Activated B cell treated with CpG ODN at 0.5 μM for 24 hours (primary cell): ENCODE measurements around the gene TMEM30B. TPM values are rescaled to one million over a fixed set of nuclear protein-coding genes. Genes with fewer than 3 reads are reported as not detected.
"Not testable (repeated sequence)": the region's sequence is repeated elsewhere in the genome, so short reads cannot be mapped to it uniquely, and the experiment has no call there.

Experiments used
- ATAC-seq: fragments of 200-7000 bp; cut with Tn5 transposase; one replicate; pipeline ENCODE4 v1.10.0; 2021; ENCODE audit warnings: low read depth, mild to moderate bottlenecking, moderate library complexity
- CTCF ChIA-PET: fragments of 350-600 bp; sonication (Branson Sonifier 250); formaldehyde crosslinking; loops from one replicate; lab custom pipeline; 2021; ENCODE audit warnings: antibody characterized with exemption; lab: Charles Lee
- POLR2A ChIA-PET: fragments of 350-600 bp; sonication (Branson Sonifier 250); formaldehyde crosslinking; loops from one replicate; lab custom pipeline; 2021; ENCODE audit warnings: antibody characterized with exemption; lab: Charles Lee
- DNase-seq: peaks from one replicate; pipeline ENCODE4 v3.0.0; 2022
- H3K27ac Mint-ChIP-seq: one replicate; pipeline ENCODE4 v1.8.0; 2020; ENCODE audit warnings: mixed read lengths
- H3K27me3 Mint-ChIP-seq: one replicate; pipeline ENCODE4 v1.8.0; 2021; ENCODE audit warnings: mixed read lengths
- H3K36me3 Mint-ChIP-seq: one replicate; pipeline ENCODE4 v1.8.0; 2021; ENCODE audit warnings: low read depth, mixed read lengths
- H3K4me1 Mint-ChIP-seq: one replicate; pipeline ENCODE4 v1.8.0; 2021; ENCODE audit warnings: mixed read lengths
- H3K4me3 Mint-ChIP-seq: one replicate; pipeline ENCODE4 v1.8.0; 2020; ENCODE audit warnings: mild to moderate bottlenecking, mixed read lengths
- H3K9me3 Mint-ChIP-seq: one replicate; pipeline ENCODE4 v1.8.0; 2020; ENCODE audit warnings: mixed read lengths
- intact Hi-C: fragments of 100-400 bp; cut with micrococcal nuclease; formaldehyde crosslinking; loops from one replicate; pipeline ENCODE4 v1.15.1; 2024
- total RNA-seq: library from RNA; stranded (reverse); gene quantifications from 2 replicates; pipeline ENCODE4 v1.2.3, GENCODE V29; 2022
- TF ChIP-seq, protein P1 (sequence below): fragments of 200-600 bp; IDR thresholded peaks from one replicate; pipeline ENCODE4 v1.8.0; 2022; ENCODE audit warnings: antibody characterized with exemption, mild to moderate bottlenecking

Gene TMEM30B
- total RNA-seq, 1 donor from 2014 or later, result not detected

DNA sequence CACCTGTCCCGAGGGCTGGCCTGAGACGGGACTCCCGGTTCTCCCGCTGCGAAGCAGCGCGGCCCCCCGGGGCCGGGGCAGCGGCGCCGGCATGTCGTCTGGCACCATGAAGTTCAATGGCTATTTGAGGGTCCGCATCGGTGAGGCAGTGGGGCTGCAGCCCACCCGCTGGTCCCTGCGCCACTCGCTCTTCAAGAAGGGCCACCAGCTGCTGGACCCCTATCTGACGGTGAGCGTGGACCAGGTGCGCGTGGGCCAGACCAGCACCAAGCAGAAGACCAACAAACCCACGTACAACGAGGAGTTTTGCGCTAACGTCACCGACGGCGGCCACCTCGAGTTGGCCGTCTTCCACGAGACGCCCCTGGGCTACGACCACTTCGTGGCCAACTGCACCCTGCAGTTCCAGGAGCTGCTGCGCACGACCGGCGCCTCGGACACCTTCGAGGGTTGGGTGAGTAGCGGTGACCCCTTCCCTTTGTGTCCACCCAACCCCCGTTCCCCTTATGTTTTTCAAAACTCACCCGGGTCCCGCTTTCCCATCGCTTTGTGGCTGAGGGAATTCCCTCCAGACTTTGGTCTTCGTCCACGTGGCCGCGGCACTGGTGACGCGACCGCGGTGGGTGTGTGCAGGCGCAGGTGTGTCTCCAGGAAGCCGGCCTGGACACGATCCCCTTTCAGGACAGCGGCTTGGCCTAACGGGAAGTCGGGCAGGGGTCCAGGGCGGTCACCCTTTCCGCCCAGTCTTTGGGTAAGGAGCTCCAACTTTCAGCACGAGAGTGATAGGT, 41.1 kb upstream of the TMEM30B start:
- Mint-ChIP-seq H3K36me3 (no peaks in the 10 kb centered on the region), H3K4me3 (peak overlapping the region; percentile 87), H3K27ac (peak overlapping the region; percentile 47), H3K9me3 (no peaks in the 10 kb centered on the region), H3K4me1 (peaks cover 17% of the 10 kb centered on the region), H3K27me3 (peaks cover 6% of the 10 kb centered on the region)
- CTCF ChIA-PET, result no interaction called here
- POLR2A ChIA-PET, result interaction anchor here (1.5 kb wide), 1 partner anchor 66 kb away, joined by 4 read pairs; no protein-coding TSS in a partner anchor
- ATAC-seq (no peak), DNase-seq (no peak)
- intact Hi-C loops, result loop anchor here (2.0 to 10.0 kb wide), 3 partner anchors 67 to 433 kb away; no protein-coding TSS in a partner anchor
- TF ChIP-seq, protein P1, sequence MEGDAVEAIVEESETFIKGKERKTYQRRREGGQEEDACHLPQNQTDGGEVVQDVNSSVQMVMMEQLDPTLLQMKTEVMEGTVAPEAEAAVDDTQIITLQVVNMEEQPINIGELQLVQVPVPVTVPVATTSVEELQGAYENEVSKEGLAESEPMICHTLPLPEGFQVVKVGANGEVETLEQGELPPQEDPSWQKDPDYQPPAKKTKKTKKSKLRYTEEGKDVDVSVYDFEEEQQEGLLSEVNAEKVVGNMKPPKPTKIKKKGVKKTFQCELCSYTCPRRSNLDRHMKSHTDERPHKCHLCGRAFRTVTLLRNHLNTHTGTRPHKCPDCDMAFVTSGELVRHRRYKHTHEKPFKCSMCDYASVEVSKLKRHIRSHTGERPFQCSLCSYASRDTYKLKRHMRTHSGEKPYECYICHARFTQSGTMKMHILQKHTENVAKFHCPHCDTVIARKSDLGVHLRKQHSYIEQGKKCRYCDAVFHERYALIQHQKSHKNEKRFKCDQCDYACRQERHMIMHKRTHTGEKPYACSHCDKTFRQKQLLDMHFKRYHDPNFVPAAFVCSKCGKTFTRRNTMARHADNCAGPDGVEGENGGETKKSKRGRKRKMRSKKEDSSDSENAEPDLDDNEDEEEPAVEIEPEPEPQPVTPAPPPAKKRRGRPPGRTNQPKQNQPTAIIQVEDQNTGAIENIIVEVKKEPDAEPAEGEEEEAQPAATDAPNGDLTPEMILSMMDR, result no peak

DNA sequence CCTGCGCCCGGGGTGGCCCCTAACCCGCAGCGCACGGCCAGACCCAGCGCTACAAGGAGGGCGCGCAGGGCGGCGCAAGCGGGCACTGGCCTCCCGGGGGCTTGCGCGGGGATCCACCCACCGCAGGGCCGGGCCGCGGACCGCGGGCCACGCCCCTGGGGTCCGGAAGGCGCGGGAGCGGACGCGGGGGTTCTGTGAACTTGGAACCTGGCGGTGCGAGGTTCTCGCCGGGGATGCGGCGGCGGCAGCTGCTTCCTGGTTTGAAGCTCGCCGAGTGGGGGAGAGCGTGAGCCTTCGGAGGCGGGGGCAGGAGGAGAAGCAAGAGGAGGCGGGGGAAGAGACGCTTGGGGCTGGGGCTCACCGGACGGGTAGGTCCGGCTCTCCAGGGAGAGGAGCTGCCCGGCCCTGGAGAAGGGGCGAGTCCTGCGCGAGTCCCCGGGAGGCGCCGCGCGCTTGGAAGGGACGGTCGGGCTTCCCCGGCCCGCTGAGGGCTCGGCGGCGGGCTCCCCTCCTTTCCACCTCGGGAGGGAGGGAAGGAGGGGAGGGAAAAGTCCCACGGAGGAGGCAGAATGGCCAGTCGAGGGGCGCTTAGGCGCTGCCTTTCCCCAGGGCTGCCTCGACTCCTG, 40.4 kb upstream of the TMEM30B start, which contains the start of gene PRKCH:
Gene PRKCH, plus strand, starts transcription at position 195 of the 626 bp plus-strand sequence. CDS start 523 bp downstream, outside the sequence.
- H3K27me3 Mint-ChIP-seq, result peaks cover 6% of the 10 kb centered on the region
- H3K4me1 Mint-ChIP-seq, result peaks cover 17% of the 10 kb centered on the region
- H3K27ac Mint-ChIP-seq, result peak within 1 kb of the TSS; percentile 72
- TF ChIP-seq, protein P1, result no peak
- peak within 1 kb of the TSS; percentile 87 for H3K4me3 Mint-ChIP-seq
- H3K36me3 Mint-ChIP-seq, result no peaks in the 10 kb centered on the region
- intact Hi-C loops, result loop anchor here (2.0 to 10.0 kb wide), 3 partner anchors 67 to 433 kb away; no protein-coding TSS in a partner anchor
- ATAC-seq, result peak; percentile 82
- peak; percentile 42 for DNase-seq
- H3K9me3 Mint-ChIP-seq, result no peaks in the 10 kb centered on the region
- ChIA-PET CTCF (no interaction called here), POLR2A (interaction anchor here (1.5 kb wide), 1 partner anchor 67 kb away, joined by 4 read pairs; no protein-coding TSS in a partner anchor)

DNA sequence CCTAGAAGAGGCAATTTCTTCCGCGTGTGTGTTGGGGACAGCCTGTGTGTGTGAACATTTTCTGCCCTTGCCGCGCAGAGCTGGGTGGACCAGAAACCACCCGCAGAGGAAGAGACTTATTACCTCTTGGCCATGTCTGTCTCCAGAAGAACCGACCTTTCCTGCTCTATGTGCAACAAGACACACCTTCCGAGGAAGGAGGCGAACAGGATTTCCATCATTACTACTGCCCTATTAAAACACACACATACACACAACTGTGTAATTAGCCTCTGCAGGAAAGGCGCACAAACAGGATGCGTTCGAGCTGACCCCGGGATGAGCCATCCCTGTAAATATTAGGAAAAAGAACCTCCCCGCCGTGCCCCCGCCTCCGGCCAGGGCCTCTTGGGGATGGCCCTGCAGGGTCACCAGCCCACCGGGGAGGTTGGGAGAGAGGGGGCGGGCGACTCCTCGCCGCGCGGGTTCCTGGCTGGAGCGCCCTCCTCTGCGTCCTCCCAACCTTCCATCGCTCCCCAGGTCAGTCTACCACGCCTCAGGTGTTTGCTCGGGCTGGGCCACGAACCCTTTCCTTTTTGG, 39.8 kb upstream of the TMEM30B start:
- Mint-ChIP-seq H3K4me3 (peak overlapping the region; percentile 87), H3K36me3 (no peaks in the 10 kb centered on the region), H3K4me1 (peaks cover 17% of the 10 kb centered on the region), H3K9me3 (no peaks in the 10 kb centered on the region), H3K27me3 (peaks cover 6% of the 10 kb centered on the region), H3K27ac (no peak overlapping the region)
- no peak for ATAC-seq
- intact Hi-C loops, result loop anchor here (5.0 to 10.0 kb wide), 2 partner anchors 116 to 434 kb away; no protein-coding TSS in a partner anchor
- TF ChIP-seq, protein P1, result no peak
- CTCF ChIA-PET, result no interaction called here
- no peak for DNase-seq
- POLR2A ChIA-PET, result interaction anchor here (1.5 kb wide), 1 partner anchor 67 kb away, joined by 4 read pairs; no protein-coding TSS in a partner anchor

DNA sequence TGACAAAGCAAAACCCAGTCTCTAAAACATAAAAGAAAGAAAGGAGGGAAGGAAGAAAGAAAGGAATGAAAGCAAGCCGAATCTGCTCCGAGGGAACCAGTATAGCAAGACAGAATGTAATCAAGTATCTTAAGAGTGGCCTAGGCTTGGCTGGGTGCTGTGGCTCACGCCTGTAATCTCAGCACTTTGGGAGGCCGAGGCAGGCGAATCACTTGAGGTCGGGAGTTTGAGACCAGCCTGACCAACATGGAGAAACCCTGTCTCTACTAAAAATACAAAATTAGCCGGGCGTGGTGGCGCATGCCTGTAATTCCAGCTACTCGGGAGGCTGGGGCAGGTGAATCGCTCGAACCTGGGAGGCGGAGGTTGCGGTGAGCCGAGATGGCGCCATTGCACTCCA, 39.0 kb upstream of the TMEM30B start:
- intact Hi-C loops, result loop anchor here (5.0 to 10.0 kb wide), 2 partner anchors 117 to 435 kb away; no protein-coding TSS in a partner anchor
- ATAC-seq, POLR2A ChIA-PET, H3K4me3 Mint-ChIP-seq, H3K27me3 Mint-ChIP-seq, H3K27ac Mint-ChIP-seq, CTCF ChIA-PET, DNase-seq, H3K36me3 Mint-ChIP-seq, H3K9me3 Mint-ChIP-seq: not testable (repeated sequence)
- peaks cover 17% of the 10 kb centered on the region for H3K4me1 Mint-ChIP-seq

DNA sequence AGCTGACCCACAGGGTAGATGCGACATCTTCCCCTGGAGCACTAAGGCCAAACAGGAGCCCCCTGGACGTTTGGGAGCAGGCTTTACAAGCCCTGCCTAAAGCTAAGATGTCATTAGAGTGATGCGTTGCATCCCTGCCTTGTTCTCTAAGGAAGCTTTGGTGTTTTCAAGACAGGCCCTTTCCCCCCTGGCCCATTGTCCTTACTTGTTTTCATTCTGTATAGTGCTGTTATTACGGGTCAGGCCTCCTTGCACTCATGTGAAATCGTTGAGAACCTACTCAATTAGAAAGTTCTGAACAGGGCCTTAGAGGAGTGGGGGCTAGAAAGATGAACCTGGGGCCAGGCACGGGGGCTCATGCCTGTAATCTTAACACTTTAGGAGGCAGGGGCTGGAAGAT, 38.6 kb upstream of the TMEM30B start:
- no peaks in the 10 kb centered on the region for H3K36me3 Mint-ChIP-seq
- no peak overlapping the region for H3K4me3 Mint-ChIP-seq
- H3K27ac Mint-ChIP-seq, result no peak overlapping the region
- no peaks in the 10 kb centered on the region for H3K9me3 Mint-ChIP-seq
- intact Hi-C loops, result loop anchor here (5.0 to 10.0 kb wide), 2 partner anchors 118 to 435 kb away; no protein-coding TSS in a partner anchor
- H3K4me1 Mint-ChIP-seq, result peaks cover 17% of the 10 kb centered on the region
- H3K27me3 Mint-ChIP-seq, result peaks cover 6% of the 10 kb centered on the region
- DNase-seq, result no peak
- TF ChIP-seq, protein P1, result no peak
- ChIA-PET CTCF (no interaction called here), POLR2A (no interaction called here)
- no peak for ATAC-seq
